ENCODE results near the gene LIX1L.

GRCh38 chr1:145885738-145886287 is 72.0 kb downstream of the LIX1L start, which contains the start of gene ANKRD35:
- TF ChIP-seq, protein P1, sequence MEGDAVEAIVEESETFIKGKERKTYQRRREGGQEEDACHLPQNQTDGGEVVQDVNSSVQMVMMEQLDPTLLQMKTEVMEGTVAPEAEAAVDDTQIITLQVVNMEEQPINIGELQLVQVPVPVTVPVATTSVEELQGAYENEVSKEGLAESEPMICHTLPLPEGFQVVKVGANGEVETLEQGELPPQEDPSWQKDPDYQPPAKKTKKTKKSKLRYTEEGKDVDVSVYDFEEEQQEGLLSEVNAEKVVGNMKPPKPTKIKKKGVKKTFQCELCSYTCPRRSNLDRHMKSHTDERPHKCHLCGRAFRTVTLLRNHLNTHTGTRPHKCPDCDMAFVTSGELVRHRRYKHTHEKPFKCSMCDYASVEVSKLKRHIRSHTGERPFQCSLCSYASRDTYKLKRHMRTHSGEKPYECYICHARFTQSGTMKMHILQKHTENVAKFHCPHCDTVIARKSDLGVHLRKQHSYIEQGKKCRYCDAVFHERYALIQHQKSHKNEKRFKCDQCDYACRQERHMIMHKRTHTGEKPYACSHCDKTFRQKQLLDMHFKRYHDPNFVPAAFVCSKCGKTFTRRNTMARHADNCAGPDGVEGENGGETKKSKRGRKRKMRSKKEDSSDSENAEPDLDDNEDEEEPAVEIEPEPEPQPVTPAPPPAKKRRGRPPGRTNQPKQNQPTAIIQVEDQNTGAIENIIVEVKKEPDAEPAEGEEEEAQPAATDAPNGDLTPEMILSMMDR (IDR thresholded peaks at IDR 0.05 in 2 of 3, conservative IDR thresholded peaks at IDR 0.05 in 1 of 3; ENCODE audit: borderline replicate concordance in 1 of 3, insufficient read depth in 1 of 3, low read depth in 2 of 3, low read length in 2 of 3), result no peak
- TF ChIP-seq, protein P2, sequence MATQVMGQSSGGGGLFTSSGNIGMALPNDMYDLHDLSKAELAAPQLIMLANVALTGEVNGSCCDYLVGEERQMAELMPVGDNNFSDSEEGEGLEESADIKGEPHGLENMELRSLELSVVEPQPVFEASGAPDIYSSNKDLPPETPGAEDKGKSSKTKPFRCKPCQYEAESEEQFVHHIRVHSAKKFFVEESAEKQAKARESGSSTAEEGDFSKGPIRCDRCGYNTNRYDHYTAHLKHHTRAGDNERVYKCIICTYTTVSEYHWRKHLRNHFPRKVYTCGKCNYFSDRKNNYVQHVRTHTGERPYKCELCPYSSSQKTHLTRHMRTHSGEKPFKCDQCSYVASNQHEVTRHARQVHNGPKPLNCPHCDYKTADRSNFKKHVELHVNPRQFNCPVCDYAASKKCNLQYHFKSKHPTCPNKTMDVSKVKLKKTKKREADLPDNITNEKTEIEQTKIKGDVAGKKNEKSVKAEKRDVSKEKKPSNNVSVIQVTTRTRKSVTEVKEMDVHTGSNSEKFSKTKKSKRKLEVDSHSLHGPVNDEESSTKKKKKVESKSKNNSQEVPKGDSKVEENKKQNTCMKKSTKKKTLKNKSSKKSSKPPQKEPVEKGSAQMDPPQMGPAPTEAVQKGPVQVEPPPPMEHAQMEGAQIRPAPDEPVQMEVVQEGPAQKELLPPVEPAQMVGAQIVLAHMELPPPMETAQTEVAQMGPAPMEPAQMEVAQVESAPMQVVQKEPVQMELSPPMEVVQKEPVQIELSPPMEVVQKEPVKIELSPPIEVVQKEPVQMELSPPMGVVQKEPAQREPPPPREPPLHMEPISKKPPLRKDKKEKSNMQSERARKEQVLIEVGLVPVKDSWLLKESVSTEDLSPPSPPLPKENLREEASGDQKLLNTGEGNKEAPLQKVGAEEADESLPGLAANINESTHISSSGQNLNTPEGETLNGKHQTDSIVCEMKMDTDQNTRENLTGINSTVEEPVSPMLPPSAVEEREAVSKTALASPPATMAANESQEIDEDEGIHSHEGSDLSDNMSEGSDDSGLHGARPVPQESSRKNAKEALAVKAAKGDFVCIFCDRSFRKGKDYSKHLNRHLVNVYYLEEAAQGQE (IDR thresholded peaks at IDR 0.05; ENCODE audit: low read depth), result no peak
- TF ChIP-seq, protein P3, sequence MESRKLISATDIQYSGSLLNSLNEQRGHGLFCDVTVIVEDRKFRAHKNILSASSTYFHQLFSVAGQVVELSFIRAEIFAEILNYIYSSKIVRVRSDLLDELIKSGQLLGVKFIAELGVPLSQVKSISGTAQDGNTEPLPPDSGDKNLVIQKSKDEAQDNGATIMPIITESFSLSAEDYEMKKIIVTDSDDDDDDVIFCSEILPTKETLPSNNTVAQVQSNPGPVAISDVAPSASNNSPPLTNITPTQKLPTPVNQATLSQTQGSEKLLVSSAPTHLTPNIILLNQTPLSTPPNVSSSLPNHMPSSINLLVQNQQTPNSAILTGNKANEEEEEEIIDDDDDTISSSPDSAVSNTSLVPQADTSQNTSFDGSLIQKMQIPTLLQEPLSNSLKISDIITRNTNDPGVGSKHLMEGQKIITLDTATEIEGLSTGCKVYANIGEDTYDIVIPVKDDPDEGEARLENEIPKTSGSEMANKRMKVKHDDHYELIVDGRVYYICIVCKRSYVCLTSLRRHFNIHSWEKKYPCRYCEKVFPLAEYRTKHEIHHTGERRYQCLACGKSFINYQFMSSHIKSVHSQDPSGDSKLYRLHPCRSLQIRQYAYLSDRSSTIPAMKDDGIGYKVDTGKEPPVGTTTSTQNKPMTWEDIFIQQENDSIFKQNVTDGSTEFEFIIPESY (IDR thresholded peaks at IDR 0.05; ENCODE audit: extremely low read depth, insufficient replicate concordance, low read length), result no peak
- TF ChIP-seq JUND (IDR thresholded peaks at IDR 0.05), result no peak
- no peak for TF ChIP-seq POLR2AphosphoS5 (IDR thresholded peaks at IDR 0.05; ENCODE audit: low read depth, low read length)
- no peak for TF ChIP-seq EZH2 (IDR thresholded peaks at IDR 0.05)
- TF ChIP-seq RAD21 (IDR thresholded peaks at IDR 0.05; ENCODE audit: low read depth), result no peak
- TF ChIP-seq YY1 (IDR thresholded peaks at IDR 0.05; ENCODE audit: extremely low read depth, insufficient replicate concordance, low read depth, low read length), result no peak
- TF ChIP-seq ELF1 (IDR thresholded peaks at IDR 0.05; ENCODE audit: borderline replicate concordance, low read depth), result no peak
- no peak for TF ChIP-seq SP1 (IDR thresholded peaks at IDR 0.05; ENCODE audit: low read depth)
- TF ChIP-seq, protein P4, sequence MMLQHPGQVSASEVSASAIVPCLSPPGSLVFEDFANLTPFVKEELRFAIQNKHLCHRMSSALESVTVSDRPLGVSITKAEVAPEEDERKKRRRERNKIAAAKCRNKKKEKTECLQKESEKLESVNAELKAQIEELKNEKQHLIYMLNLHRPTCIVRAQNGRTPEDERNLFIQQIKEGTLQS (IDR thresholded peaks at IDR 0.05), result no peak
- TF ChIP-seq POLR2A (IDR thresholded peaks at IDR 0.05; ENCODE audit: borderline replicate concordance, extremely low read depth, insufficient read depth, insufficient read length), result no peak

All from HCT116 (cell line).